Measurements from ENCODE around the gene SC5D.

The SC5D gene

GRCh38 chr11:121293288-121293594 lies 670 bp downstream of the SC5D start:
- DNase-seq = no peak

DNA sequence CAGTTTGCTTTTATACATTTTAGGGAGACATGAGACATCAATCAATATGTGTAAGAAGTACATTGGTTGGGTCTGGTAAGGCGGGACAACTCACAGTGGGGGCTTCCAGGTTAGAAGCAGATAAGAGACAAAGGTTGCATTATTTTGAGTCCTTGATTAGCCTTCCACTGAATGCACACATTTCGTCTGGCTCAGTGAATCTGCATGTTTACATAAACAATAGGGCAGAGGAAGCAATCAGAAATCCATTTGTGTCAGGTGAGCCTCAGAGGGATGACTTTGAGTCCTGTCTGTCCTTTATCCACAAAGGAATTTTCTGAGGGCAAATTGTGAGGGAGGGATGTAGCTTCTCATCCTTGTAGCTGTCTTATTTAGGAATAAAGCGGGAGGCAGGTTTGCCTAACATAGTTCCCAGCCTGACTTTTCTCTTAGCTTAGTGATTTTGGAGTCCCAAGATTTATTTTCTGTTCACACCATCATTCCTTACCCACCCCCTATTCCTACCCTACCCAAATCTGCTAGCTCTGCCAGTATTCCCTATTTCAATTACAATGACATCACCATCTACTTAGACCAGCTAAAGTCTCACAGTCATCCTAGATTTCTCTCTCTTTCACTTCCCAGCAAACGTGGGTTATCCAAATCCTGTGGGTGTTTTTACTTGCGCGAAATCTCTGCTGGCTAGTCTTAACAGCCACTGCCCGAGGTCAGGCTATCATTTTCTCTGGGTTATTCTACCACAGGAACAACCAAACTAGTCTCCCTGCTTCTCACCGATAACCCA lies 2.9 kb downstream of the SC5D start:
- no peak for DNase-seq

DNA sequence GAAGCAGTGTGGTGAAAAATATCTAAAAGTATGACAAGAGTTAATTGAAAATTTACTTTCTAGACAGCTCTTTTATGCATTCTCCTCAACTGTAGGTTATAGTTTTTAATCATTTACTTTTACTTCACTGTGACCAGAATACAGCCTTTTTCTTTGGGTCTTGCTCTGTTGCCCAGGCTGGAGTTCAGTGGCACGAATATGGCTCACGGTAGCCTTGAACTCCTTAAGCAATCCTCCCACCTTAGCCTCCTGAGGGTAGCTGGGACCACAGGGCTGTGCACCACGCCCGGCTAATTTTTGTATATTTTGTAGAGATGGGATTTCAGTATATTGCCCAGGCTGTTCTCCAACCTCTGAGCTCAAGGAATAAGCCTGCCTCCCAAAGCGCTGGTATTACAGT lies 5.3 kb downstream of the SC5D start:
- DNase-seq = no peak

DNA sequence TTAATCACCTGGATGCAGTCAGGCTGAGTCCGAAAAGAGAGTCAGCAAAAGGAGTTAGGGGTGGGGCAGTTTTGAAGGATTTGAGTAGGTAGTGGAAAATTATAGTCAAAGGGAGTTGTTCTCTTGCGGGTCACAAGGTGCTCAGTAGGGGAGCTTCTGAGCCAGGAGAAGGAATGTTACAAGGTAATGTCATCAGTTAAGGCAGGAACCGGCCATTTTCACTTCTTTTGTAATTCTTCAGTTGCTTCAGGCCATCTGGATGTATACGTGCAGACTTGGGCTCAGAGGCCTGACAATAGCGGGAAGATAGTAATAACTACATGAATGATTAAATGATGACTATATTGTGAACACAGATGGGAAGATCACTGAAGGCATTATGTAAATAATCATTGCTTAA lies 6.2 kb downstream of the SC5D start:
- no peak for DNase-seq

DNA sequence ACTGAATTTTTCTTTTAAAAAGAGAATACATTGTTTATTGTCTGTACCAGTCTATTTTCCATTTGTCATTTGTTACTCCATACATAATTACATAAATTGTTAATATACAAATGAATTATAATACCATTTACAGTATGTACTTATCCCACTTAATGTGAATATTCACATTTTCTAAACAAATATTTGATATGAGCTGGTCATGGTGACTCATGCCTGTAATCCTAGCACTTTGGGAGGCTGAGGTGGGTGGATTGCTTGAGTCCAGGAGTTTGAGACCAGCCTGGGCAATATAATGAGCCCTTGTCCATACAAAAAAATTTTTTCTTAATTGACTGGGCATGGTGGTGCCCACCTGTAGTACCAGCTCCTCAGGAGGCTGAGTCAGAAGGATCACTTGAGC lies 6.8 kb downstream of the SC5D start:
- DNase-seq = no peak

DNA sequence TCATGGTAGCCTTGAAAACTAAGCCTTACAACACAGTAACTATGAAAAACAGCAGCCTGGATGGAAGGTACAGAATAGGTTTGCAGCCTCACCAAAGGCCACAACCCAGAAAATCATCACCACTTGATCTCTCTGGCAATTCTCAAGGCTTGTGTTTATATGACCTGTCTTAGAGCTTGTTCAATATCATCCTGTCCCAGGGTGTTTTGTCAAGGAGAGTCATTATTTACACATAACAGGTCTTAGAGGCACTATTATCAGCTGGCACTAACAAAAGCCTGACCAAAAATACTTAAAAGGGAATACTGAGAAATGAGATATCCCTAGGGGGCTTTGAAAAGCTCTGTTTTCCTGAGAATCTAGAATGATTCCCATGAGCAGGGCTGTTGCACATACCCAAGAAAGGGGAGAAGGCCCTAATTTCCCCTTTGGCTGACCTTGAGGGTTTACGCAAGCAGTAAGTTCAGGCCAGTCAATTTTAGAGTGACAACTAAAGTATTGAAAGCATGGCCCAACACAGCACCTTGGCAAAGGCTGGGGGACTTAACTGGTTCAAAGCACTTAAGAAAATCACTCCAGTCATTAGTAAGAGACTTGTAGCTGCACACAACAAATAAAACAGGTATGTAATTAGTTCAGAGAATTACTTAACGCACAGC lies 7.9 kb downstream of the SC5D start:
- DNase-seq = no peak

GRCh38 chr11:121300972-121301699 lies 8.6 kb downstream of the SC5D start:
- no peak for DNase-seq

- DNase-seq = no peak
Observed at GRCh38 chr11:121304759-121305158, 12.2 kb downstream of the SC5D start.

DNA sequence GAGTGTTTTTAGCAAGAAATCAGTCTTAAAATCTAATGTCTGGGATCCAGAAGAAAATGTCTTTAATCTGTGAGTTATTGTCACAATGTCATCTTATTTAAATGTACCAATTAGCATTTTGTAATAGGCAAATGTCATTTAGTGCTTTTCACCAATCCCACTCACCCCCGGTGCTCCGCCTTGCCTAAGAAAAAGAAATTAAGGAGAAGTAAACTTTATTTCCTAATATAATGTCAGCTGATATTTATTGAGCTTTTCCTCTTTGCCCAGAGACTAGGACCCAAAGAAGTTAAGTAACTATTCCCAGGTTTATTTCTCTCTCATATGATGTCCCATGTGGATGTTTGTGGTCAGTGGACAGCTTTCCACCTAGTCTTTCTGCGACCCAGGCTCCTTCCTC lies 16.2 kb downstream of the SC5D start:
- DNase-seq = no peak

GRCh38 chr11:121309688-121310087 lies 17.1 kb downstream of the SC5D start:
- DNase-seq = no peak

GRCh38 chr11:121310908-121311307 lies 18.3 kb downstream of the SC5D start:
- DNase-seq = no peak

GRCh38 chr11:121311373-121311772 lies 18.8 kb downstream of the SC5D start:
- no peak for DNase-seq

GRCh38 chr11:121312483-121312882 lies 19.9 kb downstream of the SC5D start:
- no peak for DNase-seq

GRCh38 chr11:121318848-121319834 lies 26.6 kb downstream of the SC5D start:
- no peak for DNase-seq

GRCh38 chr11:121321614-121322243 lies 29.2 kb downstream of the SC5D start:
- no peak for DNase-seq

GRCh38 chr11:121323046-121323607 lies 30.6 kb downstream of the SC5D start:
- DNase-seq = no peak

DNA sequence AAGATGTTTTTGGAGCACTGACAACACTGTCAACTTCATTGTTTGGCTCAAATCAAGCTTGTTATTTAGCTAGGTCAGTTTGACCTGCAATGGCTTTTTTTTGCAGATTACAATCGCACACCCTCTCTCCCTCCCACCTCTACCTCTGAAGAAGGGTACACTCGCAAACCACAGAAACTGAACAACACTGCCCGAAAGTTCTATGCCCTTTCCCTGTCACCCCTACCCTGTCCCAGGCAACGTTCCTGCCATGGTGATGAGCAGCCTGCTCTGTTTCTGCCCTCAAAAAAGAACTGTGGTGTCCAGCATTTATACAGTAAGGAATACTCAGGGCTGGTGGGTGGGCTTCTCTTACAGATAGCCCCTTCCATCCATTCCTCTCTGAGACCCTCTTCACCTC lies 33.7 kb downstream of the SC5D start:
- no peak for DNase-seq

DNA sequence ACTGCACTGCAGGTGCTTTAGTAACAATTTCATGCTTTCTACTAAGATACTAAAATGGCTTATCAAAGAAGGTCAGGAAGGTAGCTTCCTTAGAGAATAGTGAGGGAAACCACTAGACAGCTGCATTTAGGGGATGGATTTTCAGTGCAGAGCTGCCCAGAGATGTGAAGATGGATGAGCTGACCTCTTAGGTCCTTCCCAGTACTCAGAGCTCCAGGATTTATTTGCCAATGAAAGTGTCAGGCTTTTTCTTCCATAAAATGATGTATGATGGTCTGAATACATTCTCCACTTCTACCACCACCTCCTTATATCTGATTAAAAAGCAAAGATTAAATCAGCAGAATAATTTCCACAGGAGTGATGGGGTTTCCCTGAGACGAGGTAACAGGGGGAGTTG lies 35.0 kb downstream of the SC5D start:
- no peak for DNase-seq

DNA sequence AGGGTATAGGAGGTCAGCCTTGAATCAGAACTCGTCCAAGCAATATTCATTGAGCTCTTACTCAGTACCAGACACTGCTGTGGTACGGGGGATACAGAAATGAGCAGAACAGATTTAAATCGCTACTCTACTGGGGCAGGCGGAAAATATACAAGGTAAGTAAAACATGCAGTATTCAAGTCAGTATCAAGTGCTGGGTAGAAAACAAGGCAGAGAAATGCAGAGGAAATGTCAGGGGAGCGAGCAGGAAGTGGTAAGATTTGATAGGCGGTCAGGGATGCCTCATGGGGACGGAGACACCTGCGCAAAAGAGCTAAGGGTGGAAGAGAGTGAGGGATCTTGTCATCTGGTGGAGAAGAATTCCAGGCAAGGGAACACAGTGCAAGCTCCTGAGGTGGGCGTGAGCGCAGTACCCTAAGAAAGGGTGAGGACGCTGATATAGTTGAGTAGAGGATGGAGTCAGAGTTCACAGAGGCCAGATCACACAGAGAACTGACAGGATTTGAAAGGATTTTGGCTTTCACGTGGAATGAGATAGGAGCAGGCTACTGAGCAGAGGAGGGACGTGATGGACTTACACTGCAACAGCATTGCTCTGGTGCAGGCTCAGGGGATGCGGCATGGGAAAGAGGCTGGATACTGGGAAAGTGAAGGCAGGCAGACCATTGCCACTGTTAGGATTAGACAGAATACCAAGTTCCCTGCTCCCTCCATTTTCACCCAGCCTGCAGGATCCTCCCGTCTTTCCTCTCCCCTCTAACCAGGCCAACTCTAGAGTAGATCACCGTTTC lies 35.8 kb downstream of the SC5D start:
- no peak for DNase-seq

DNA sequence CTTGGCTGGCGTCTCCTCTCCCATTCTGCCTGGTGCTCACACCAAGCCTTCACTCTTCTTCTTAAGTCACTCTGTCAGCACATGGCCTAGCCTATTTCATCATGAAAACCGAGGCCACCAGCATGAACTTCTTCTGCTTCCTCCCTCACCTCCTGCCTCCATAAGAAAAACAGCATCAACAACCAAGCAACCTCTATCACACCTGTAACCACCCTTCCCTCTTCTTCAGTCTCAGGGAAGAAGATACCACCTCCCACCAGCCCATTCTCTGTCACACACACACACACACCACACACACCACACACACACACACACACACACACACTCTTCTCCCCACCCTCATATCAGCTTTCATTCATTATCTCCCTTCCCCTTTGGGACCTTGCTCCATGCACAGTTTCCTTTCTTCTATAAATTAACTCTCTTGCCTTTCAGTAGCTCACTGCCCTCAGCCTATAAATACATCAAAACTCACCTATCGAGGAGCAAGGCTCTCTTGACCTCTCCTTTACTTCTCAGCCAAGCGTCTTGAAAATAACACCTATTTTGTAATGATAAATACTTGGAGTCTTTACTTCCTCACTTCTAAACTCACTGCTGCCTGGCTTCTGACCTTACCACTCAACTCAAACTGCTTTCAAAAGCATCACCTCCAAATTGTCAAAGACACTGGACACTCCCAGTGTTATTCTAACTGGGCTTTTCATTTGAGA lies 36.6 kb downstream of the SC5D start:
- no peak for DNase-seq
